ENCODE results near the gene EIF1.
A peak's percentile ranks its signal among the peaks of the same experiment; 100 is the strongest.
"Not testable (repeated sequence)": the region's sequence is repeated elsewhere in the genome, so short reads cannot be mapped to it uniquely, and the experiment has no call there.

Gene EIF1

DNA sequence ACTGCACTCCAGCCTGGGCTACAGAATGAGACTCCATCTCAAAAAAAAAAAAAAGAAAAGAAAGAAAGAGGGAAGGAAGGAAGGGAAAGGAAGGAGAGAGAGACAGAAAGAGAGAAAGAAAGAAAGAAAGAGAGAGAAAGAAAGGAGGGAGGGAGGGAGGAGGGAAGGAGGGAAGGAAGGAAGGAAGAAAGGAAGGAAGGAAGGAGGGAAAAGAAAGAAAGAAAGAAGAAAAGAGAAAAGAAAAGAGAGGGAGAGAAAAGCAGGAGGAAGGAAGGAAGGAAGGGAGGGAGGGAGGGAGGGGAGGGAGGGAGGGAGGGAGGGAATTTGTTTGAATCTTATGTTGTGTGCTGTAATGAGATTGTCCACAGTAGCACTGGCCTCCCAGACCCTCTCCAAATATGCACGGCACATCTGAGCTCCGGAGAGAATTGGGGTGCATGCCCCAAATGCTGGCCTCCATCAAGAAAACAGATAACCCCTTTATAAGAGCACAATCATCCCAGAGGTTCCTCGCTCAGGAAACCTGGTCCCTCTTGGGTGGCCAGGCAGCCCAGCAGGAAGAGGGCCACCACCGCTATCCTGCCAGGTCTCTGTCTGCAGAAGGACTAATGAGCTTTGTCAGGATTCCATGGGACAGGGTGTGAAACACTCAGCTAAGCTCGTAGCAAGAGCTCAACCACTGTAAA lies 8.8 kb upstream of the EIF1 start:
- no peak for DNase-seq

DNA sequence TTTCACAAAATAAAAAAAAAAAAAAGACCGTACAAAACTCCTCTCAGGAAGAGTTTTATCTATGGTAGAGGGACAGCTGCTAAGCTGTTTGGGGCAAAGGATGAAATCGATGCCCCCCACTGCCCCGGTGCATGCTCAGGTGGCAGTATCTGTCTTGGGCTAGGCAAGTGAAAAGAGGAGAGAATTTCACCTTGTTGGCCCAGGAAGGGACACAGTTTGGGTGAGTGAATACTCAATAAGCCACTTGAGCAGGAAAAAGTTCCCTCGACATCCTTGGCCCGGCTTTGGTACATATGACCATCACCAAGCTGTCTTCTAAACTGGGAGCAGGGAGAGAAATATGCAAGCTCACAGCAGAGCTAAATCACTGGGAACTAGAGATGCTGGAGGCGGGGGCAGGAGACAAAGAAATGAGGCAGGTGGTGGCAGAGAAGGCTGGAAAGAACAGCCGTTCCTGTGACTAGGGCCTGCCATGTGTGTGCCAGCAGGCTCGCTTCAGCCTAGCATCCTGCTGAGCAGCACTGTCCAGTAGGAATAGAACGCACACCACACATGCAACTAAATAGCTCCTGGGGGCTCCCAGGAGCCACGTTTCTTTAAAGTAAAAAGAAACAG lies 8.2 kb upstream of the EIF1 start:
- DNase-seq: no peak

DNA sequence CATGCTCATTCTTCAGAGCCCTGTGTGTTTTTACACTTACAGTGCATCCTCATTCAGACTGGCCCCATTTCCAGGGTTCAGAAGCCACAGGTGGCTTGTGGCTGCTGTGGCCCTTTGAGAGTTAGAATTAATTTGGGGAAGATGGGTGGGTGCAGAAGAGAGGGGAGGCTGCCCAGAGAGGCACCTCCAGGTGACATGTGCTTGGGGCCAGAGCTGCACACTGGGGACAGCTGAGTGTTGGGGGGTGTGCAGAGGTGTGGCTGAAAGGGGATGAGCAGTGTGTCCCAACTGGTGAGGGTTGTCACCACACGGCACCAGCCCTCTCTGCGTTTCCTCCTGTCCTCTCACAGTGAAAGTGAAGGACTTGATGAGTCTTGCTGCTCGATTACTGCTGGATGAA lies 6.9 kb upstream of the EIF1 start:
- no peak for DNase-seq

DNA sequence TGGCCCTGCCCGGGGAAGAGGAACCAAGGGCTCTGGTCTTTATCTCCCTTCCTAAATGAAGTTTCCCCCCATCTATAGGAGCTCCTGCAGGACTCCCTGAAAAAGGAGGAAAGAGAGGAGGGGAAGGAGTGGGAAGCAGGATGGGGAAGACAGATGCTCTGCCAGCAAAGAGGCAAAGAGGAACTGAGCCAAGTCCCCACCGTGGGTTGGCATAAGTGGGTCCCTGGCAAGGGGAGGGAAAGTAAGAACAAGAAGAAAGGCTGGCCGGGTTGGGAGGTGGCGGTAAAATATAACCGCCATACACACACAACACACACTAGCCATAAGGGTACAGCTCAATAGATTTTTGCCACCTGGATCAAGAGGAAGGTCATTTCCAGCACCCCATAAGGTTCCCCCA lies 6.1 kb upstream of the EIF1 start:
- no peak for DNase-seq

DNA sequence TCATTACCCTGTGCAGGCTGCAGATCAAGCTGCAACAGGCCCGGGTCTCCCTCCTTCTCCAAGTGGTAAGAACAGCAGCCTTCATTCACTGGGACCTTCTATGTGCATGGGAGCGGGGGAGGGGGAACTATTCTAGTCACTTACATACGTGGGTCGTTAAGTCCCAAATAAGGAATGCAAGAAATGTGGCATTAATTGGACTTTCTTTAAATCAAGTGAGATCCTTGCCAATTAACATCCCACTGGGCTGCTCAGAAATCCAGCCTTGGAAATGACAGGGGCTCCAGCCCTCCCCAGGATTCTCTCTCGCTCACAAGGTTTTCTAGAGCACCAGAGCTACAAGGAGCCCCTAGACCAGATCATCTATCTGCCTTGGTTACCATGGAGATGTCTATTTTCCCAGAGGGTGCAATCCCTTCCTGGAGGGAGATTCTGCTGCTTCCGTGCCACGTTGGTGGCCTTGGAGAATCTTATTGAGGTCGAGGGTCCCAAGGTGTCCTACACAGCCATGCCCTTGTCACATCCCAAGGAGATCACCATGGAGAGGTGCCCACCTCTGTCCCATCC lies 5.2 kb upstream of the EIF1 start:
- DNase-seq: no peak

DNA sequence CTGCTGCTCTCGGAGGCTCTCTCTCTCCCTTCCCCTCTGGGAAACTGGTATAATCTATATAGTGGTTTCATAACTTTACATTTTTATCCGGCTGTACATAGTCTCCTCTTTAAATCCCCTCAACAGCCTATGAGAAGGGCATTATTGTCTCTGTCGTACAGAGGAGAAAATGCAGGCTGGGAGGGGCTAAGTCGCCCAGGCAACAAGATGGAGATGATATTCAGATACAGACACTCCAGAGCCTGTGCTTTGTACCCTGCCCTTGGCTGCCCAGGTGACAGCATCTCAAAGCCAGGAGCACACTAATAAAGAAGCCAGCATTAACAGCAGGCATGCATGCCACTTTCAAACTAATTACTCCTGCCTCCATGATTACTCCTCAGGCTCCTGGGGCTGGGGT lies 4.7 kb upstream of the EIF1 start:
- no peak for DNase-seq

DNA sequence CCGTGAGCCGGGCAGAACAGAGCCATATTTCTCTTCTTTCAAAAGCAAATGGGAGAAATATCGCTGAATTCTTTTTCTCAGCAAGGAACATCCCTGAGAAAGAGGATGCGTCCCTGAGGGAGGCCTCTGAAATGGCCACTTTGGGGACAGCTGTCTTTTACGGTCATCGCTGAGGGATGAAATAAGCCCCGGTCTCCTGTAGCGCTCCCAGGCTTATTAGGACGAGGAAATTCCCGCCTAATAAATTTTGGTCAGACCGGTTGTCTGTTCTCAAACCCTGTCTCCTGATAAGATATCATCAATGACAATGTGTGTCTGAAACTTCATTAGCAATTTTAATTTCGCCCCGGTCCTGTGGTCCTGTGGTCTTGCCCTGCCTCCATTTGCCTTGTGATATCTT lies 2.9 kb upstream of the EIF1 start:
- DNase-seq: not testable (repeated sequence)

DNA sequence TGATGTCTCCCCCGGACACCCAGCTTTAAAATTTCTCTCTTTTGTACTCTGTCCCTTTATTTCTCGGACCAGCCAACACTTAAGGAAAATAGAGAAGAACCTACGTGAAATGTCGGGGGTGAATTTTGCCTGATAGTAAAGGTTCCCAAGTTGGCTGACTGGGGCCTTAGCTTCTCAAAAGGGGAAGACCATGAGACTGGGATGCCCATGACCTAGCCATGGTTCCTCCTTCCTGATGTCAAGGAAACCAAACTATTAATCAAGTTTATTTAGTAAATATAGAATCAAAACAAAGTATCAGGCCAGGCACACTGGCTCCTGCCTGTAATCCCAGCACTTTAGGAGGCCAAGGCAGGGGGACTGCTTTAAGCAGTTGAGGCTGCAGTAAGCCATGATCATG lies 2.4 kb upstream of the EIF1 start:
- DNase-seq: no peak

DNA sequence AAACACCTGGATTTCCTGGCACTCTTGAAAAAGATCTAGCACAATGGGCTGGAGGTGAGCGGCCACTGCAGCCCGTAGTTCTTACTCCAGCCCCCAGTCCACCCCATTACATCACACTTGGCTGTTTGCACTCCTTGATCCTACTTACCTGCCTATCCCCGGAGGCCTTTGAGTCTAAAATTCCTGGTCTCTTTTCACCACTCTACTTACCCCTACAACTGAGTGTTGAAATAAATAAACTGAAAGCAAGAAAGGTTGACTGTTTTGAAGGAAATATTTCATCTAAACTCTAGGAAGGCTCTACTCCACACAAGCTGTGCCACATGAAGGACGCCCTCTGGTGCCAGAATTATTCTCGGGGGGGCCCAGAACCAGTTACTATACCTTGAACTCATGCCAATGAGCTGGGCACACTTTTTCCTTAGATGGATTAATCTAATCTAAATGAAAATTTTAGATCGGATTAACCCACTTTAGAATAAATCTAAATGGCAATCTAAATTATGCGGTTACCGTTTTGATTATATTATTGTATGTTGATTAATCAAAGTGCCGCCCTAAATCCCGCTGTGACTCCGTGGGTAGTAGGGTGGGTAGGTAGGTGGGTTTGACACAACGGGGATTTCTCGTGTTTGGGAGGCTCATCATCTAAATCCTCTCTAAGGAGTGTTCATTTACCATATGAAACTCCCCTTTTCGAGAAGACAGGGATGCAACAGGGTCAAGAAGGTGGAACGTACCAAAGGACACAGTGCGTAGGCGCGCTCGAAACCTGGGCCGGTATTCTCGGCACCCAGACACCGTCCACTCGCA lies 651 bp upstream of the EIF1 start:
- DNase-seq: peak; percentile 60 to 68

DNA sequence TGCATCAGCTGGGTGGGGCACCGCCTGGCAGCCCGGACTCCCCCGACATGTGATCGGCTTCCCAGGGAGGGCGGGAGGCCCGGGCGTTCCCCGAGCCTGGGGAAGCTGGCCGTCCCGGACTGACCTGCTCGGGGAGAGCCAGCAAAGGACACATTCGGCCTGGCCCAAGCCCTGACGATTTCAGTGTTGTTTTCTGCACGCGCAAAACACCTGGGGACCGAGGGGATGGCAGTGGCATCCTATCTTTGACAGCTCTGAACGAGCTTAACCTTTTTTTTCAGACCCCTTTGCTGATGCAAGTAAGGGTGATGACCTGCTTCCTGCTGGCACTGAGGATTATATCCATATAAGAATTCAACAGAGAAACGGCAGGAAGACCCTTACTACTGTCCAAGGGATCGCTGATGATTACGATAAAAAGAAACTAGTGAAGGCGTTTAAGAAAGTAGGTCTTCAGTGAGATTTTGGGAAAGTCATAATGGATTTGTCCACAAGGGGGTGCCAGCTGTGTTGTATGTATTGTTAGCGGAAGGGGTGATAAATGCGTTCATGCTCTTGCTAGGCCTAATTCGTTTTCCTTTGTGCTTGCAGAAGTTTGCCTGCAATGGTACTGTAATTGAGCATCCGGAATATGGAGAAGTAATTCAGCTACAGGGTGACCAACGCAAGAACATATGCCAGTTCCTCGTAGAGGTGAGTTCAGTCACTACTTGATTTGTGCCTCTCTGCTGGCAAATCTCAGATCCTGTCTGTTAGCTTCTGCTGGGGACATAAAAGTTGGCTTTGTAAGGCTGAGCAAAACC lies 1.0 kb downstream of the EIF1 start:
- peak; percentile 43 to 74 for DNase-seq

DNA sequence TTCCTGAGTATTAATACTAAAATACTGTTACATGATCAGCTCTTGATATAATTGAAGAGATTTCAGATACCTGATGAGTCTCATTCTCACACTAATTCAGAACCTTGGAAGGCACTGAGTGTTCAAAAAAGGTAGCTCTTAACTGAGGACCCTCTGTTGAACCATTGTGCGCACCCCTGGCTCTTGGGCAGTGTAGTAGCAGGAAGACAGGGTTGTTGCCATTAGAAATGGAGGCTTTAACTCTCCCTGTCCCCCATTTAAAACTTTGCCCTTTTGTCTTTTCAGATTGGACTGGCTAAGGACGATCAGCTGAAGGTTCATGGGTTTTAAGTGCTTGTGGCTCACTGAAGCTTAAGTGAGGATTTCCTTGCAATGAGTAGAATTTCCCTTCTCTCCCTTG lies 1.8 kb downstream of the EIF1 start:
- DNase-seq: no peak

DNA sequence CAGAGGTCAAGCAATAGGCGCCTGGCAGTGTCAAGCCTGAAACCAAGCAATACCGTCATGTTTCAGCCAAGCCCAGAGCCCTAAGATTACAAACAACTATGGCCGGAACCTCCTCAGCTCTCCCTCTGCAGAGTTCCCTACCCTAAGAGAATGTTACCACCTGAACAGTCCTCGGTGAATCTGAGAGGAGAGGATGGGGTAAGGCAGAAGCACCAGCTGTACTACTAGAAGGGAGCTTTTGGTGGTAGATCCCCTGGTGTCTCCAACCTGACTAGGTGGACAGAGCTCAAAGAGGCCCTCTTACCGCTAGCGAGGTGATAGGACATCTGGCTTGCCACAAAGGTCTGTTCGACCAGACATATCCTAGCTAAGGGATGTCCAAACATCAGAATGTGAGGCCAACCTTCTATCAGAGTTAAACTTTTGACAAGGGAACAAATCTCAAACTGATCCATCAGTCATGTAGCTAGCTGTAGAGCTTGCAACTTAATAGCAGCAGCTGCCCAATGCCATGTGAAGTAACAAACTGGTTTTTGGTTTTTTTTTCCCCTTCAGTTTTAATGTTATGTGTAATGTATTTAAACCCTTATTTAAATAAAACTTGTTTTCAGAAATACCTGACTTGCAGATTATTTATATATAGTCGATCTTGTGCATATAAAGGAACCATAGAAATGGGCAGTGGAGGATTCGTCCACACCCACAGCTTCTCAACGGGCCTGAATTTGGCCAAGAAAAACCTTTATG lies 2.5 kb downstream of the EIF1 start:
- DNase-seq: no peak

DNA sequence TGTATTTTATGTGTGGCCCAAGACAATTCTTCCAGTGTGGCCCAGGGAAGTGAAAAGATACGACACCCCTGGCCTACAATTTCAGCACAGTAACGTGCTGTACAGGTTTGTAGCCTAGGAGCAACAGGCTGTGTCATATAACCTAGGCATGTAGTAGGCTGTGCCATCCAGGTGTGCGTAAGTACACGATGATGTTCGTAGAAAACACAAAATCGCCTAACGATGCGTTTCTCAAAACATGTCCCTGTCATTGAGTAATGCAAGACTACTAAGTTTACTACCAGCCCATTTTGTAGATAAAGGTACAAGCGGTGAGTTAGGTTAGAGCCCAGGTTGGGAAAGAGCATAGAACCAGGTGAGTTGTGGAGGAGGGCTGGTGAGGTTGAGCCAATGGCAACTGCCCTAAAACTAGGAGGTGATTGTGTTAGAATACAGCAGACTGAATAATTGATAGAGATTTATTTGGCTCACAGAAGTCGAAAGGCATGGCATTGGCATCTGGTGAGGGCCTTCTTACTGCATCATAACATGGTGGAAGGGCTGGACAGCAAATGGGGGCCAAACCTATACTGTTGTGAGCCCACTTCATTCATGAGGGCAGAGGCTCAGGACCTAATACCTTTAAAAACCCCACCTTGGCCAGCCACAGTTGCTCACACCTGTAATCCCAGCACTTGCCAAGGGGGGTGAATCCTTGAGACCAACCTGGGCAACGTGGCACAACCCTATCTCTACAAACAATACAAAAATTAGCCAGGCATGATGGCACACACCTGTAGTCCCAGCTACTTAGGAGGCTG lies 4.2 kb downstream of the EIF1 start:
- peak in 1 of 2 donors; percentile 24 for DNase-seq

DNA sequence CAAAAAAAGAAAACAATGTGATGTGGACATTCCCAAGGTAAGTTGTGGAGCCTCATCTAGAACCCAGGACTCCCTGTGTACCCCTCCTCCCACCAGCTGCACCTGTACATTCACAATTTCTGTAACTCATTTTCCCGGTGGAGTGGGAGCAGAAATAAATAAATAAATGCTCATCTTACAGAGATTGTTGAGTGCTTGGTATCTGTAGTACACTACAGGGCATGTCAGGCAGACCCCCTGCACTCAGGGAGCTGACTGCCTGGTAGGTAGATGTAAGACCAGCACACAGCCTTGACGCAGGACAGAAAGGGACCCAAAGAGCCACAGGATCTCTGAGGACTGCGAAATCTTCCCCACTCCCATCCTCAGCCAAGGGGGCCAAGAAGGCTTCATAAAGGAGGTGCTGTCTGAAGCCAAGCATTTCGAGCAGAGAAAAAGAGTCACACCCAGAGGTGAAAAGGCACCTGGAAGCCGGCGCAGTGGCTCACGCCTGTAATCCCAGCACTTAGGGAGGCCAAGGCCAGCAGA lies 6.5 kb downstream of the EIF1 start:
- DNase-seq: no peak

DNA sequence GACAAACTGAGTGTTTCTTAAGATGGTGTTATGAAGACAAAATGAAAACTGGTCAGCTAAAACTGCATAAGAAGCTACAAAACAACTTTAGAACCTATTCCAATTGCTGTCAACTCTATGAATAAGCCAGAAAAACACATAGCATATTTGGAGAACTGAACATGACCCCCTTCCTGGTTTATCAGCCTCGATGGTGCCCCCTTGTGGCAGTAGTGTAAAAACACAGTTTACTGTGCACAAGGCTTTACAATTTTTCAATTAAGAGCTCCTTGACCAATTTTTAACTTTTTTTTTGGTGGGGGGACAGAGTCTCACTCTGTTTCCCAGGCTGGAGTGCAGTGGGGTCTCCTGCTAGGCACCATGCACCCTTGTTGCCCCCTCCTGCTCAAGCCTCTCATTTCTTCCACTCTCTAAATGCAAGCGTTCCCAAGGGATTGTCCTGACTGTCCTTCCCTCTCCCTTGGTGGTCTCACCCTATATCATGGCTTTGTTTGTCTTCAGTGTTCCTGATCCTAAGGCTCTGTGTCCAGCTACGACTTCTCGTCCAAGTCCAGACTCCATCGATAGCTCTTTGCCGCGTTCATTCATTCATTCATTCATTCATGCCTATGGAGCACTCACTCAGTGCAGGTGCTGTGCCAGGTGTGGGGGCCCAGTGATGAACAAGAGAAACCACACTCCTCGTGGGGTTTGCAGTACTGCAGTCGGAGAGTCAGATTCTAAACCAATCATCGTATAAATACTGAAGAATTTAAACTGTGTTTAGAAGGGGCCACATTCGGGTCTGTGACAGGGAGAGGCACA lies 7.5 kb downstream of the EIF1 start:
- DNase-seq: peak; percentile 73 to 85

DNA sequence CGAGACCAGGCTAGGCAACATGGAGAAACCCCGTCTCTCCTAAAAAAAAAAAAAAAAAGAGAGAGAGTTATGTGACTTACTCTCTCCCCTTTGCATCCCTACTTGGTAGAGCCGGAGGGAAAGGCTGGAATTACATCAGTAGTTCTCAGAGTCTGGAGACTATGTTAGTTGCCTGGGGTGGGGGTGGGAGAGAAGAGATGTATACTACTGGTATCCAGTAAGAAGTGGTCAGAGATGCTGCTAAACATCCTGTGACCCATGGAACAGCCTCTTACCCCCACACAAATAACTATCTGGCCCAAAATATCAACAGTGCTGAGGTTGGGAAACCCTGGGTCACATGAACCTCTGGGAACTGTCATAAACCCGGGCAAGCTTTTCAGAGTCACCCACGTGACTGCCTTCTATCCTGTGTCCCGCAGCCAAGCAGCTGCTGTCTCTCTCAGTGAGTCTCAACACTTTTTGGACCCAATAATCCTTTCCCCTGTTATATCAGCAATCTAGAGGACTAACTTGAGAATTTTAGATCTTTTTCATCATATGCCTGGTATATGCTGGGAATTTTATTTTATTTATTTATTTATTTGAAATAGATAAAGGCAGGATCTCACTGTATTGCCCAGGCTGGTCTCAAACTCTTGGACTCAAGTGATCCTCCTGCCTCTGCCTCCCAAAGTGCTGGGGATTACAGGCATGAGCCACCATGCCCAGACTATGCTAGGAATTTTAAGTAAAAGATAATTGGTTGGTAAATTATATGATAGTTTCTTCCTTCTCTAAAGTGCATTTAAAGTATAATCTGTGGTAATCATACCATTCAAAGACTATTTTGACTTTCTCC lies 8.7 kb downstream of the EIF1 start:
- DNase-seq: no peak

DNA sequence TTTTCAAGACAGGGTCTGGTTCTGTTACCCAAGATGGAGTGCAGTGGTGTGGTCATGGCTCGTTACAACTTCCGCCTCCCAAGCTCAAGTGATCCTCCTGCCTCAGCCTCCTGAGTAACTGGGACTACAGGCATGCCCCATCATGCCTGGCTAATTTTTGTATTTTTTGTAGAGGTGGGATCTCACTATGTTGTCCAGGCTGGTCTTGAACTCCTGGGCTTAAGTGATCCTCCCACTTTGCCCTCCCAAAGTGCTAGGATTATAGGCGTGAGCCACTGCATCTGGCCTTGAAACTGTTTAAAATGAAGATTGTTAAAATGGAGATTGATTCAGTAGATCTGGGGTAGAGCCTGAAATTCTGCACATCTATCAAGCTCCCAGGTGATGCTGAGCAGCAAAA lies 12.2 kb downstream of the EIF1 start:
- not testable (repeated sequence) for DNase-seq

DNA sequence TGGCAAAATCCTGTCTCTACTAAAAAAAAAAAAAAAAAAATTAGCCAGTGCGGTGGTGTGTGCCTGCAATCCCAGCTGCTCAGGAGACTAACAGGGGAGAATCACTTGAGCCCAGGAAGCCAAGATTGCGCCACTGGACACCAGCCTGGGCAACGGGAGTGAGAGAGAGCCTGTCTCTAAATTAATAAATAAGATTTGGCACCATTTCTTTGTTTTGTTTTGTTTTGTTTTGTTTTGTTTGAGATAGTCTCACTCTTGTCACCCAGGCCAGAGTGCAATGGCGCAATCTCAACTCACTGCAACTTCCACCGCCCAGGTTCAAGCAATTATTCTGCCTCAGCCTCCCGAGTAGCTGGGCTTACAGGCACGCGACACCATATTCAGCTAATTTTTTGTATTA lies 14.0 kb downstream of the EIF1 start:
- no peak for DNase-seq

All from stimulated activated CD4-positive, alpha-beta T cell treated with anti-CD3 and anti-CD28 coated beads, Interleukin-2, amount 100 ng/mL, for 24 hours (primary cell).